ENCODE results near the gene TAS2R60.

DNA sequence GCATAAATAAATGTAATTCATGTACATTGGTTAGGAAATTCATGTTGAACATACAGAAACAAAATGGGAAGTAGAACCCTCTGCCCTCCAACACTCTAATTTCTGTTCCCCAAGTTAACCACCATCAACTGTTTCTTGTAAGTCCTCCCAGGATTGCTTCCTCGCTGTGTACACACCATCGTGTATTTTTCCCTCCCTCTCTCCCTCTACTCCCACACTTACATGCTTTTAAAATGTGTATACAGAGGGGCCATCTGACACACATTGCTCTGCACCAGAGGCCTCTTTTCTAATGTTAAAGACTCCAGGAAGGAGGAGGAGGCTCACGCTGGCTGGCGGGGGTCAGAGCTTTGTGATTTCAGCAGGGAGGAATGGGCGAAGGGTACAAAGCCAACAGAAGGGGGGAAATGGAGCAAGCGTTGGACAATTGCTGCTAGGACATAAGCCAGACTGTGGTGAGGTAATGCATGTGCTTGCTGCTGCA is 32.7 kb upstream of the TAS2R60 start:
- TF ChIP-seq CTCF (conservative IDR thresholded peaks at IDR 0.05; ENCODE audit: low read depth, low read length) (no peak), EZH2 (IDR thresholded peaks at IDR 0.05; ENCODE audit: borderline replicate concordance, low read depth, low read length, poor library complexity, severe bottlenecking) (no peak)

All from A673 (cell line).